ENCODE results near the gene COA7.

- TF ChIP-seq CTCF (IDR thresholded peaks at IDR 0.05; ENCODE audit: low read depth, low read length) (no peak), POLR2A (IDR thresholded peaks at IDR 0.05; ENCODE audit: extremely low read depth, insufficient read length) (no peak)
Observed at GRCh38 chr1:52723260-52723659, 25.1 kb upstream of the COA7 start.
